Type B pancreatic cell (in vitro differentiated cells): ENCODE data around the gene SET. TPM values are rescaled to one million over a fixed set of nuclear protein-coding genes. Genes with fewer than 3 reads are reported as not detected.

ENCODE experiments used
- DNase-seq: peaks from one replicate; pipeline ENCODE4 v3.0.0; 2021; ENCODE audit warnings: mixed read lengths; ENCODE audit not compliant: unreplicated experiment; ENCODE audit errors: extremely low spot score
- H3K27ac Mint-ChIP-seq: 2 replicates; pipeline ENCODE4 v1.8.0; 2021; ENCODE audit warnings: mild to moderate bottlenecking, mixed read lengths
- H3K27me3 Mint-ChIP-seq: 2 replicates; pipeline ENCODE4 v1.8.0; 2021; ENCODE audit warnings: mixed read lengths
- H3K36me3 Mint-ChIP-seq: 2 replicates; pipeline ENCODE4 v1.8.0; 2021; ENCODE audit warnings: mixed read lengths
- H3K4me1 Mint-ChIP-seq: one replicate; pipeline ENCODE4 v1.8.0; 2021; ENCODE audit warnings: mixed read lengths; ENCODE audit not compliant: unreplicated experiment
- H3K4me3 Mint-ChIP-seq: 2 replicates; pipeline ENCODE4 v1.8.0; 2021; ENCODE audit warnings: mild to moderate bottlenecking, mixed read lengths
- H3K9me3 Mint-ChIP-seq: 2 replicates; pipeline ENCODE4 v1.8.0; 2021; ENCODE audit warnings: mixed read lengths
- total RNA-seq: library from RNA; stranded (reverse); gene quantifications from 2 replicates; pipeline ENCODE4 v1.2.1, GENCODE V29; 2021; ENCODE audit warnings: low replicate concordance
- TF ChIP-seq, protein P1 (sequence below): fragments of 200-600 bp; sonication (generic); conservative IDR thresholded peaks from 2 replicates; pipeline ENCODE4 v1.5.0; 2021; ENCODE audit warnings: antibody characterized with exemption, mild to moderate bottlenecking

SET gene
- total RNA-seq, 1 donor from 2014 or later: 545 TPM

GRCh38 chr9:128651798-128652197 is 37.2 kb upstream of the SET start:
- Mint-ChIP-seq H3K36me3 (peaks cover 5% of the 10 kb centered on the region), H3K27me3 (no peaks in the 10 kb centered on the region), H3K4me1 (peaks cover 2% of the 10 kb centered on the region), H3K4me3 (peak overlapping the region; percentile 35), H3K9me3 (no peaks in the 10 kb centered on the region), H3K27ac (no peak overlapping the region)
- DNase-seq: no peak
- TF ChIP-seq, protein P1, sequence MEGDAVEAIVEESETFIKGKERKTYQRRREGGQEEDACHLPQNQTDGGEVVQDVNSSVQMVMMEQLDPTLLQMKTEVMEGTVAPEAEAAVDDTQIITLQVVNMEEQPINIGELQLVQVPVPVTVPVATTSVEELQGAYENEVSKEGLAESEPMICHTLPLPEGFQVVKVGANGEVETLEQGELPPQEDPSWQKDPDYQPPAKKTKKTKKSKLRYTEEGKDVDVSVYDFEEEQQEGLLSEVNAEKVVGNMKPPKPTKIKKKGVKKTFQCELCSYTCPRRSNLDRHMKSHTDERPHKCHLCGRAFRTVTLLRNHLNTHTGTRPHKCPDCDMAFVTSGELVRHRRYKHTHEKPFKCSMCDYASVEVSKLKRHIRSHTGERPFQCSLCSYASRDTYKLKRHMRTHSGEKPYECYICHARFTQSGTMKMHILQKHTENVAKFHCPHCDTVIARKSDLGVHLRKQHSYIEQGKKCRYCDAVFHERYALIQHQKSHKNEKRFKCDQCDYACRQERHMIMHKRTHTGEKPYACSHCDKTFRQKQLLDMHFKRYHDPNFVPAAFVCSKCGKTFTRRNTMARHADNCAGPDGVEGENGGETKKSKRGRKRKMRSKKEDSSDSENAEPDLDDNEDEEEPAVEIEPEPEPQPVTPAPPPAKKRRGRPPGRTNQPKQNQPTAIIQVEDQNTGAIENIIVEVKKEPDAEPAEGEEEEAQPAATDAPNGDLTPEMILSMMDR: no peak

DNA sequence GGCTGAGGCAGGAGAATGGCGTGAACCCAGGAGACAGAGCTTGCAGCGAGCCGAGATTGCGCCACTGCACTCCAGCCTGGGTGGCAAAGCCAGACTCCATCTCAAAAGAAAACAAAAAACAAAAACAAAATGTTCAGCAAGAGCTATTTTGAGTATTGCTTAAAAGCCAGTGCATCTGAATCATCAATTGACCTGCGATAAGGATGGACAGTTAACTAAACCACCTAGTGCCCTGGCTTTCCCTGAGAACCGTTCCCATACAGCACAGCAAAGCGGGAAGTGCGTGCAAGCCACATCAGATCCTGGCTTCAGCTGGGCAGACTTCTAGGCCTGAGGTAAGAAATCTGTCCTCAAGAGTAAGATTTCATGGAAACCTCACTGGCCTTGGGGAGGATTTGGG is 35.1 kb upstream of the SET start:
- Mint-ChIP-seq H3K36me3 (peaks cover 5% of the 10 kb centered on the region), H3K4me1 (peaks cover 7% of the 10 kb centered on the region), H3K27ac (peak overlapping the region; percentile 70), H3K9me3 (no peaks in the 10 kb centered on the region), H3K4me3 (peak overlapping the region; percentile 73), H3K27me3 (no peaks in the 10 kb centered on the region)
- no peak for DNase-seq
- TF ChIP-seq, protein P1: no peak

GRCh38 chr9:128654481-128654880 is 34.5 kb upstream of the SET start:
- no peak for DNase-seq
- H3K4me1 Mint-ChIP-seq: peaks cover 7% of the 10 kb centered on the region
- peaks cover 5% of the 10 kb centered on the region for H3K36me3 Mint-ChIP-seq
- no peaks in the 10 kb centered on the region for H3K27me3 Mint-ChIP-seq
- TF ChIP-seq, protein P1: no peak
- peak overlapping the region; percentile 73 for H3K4me3 Mint-ChIP-seq
- no peaks in the 10 kb centered on the region for H3K9me3 Mint-ChIP-seq
- peak overlapping the region; percentile 70 for H3K27ac Mint-ChIP-seq

DNA sequence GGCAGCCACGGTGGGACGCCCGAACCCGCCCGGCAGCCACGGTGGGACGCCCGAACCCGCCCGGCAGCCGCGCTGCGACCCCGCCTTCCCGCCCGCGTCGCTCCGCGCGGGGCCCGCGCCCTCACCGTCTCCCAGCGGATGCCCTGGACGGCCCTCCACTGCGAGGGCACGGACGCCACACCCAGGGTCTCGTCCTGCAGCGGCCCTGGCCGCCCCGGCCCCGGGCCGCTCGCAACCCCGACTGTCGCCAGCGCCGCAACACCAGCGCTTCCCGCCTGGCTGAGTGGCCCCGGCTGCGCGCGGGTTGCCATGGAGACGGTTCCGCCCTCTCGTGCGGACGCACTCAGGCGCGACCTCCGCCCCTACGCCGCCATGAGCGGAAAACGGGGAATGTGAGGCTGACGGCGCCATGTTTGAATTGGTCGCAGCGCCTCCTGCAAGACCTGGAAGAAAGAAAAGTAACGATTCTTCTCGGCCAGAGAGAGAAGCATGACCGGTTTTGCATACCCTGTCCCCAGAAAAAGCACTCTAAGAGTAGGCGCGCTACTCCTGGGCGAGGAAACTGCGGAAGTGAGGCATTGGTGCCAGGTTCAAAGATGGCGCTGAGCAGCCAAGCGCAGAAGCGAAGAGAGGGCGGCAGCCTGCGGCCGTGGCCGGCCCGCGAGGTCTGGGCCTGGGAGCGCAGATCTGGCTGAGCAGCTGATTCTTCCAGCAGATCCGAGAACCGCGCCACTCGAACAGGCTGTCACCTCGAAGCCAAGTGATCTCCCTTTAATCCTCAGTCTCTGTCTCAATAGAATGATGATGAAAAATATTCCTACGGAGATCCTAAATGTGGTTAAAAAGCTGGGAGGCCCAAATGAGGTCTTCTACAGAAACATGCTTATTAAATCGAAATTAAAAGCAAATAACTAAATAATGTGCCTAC is 32.3 kb upstream of the SET start, which contains the start of gene DYNC2I2:
Gene DYNC2I2, minus strand, starts transcription at position 432 of the 928 bp plus-strand sequence. Its CDS starts 121 bp downstream, at position 311.
- Mint-ChIP-seq H3K4me3 (peak within 1 kb of the TSS; percentile 94), H3K27ac (peak within 1 kb of the TSS; percentile 100)
- TF ChIP-seq, protein P1: no peak

GRCh38 chr9:128657344-128657704 is 31.7 kb upstream of the SET start:
- TF ChIP-seq, protein P1: no peak
- H3K27ac Mint-ChIP-seq: peak overlapping the region; percentile 100
- peaks cover 5% of the 10 kb centered on the region for H3K36me3 Mint-ChIP-seq

More for the DNA sequence above, 32.3 kb upstream of the SET start, which contains the start of gene DYNC2I2:
- Mint-ChIP-seq H3K9me3 (no peaks in the 10 kb centered on the region), H3K27me3 (no peaks in the 10 kb centered on the region), H3K4me1 (peaks cover 7% of the 10 kb centered on the region), H3K36me3 (peaks cover 5% of the 10 kb centered on the region)
- peak; percentile 95 for DNase-seq

More at GRCh38 chr9:128657344-128657704, 31.7 kb upstream of the SET start:
- H3K27me3 Mint-ChIP-seq: no peaks in the 10 kb centered on the region
- no peak for DNase-seq
- H3K4me3 Mint-ChIP-seq: peak overlapping the region; percentile 94
- H3K9me3 Mint-ChIP-seq: no peaks in the 10 kb centered on the region
- H3K4me1 Mint-ChIP-seq: peaks cover 7% of the 10 kb centered on the region
